Fibroblast of the aortic adventitia (primary cell): Measurements from ENCODE around the gene NPAS2. TPM values are rescaled to one million over a fixed set of nuclear protein-coding genes. Genes with fewer than 3 reads are reported as not detected.
A peak's percentile ranks its signal among the peaks of the same experiment; 100 is the strongest.

ENCODE experiments used
- DNase-seq: peaks from one replicate; pipeline ENCODE4 v3.0.0-alpha.2; 2010; ENCODE audit warnings: low read depth
- H3K4me3 ChIP-seq: 2 replicates; pipeline ENCODE4 v1.5.1; 2011; ENCODE audit warnings: low read depth, mild to moderate bottlenecking, control low read depth, low read length, moderate library complexity
- CTCF ChIP-seq: IDR thresholded peaks from 2 replicates; pipeline ENCODE4 v1.5.1; 2011; ENCODE audit warnings: mild to moderate bottlenecking, low read length, control low read depth, inconsistent platforms; ENCODE audit not compliant: insufficient read depth
- total RNA-seq: library from RNA; depleted of rRNA; stranded (reverse); fragments of >200 nt; gene quantifications from 2 replicates; pipeline ENCODE4 v1.2.3, GENCODE V29; 2012; ENCODE audit warnings: low replicate concordance

NPAS2 gene
- total RNA-seq, 1 donor, result 24.3 TPM

- DNase-seq, result peak; percentile 80
- peak overlapping the region; percentile 86 for H3K4me3 ChIP-seq
- TF ChIP-seq CTCF, result peak; percentile 35
These were observed 1.2 kb upstream of the NPAS2 start for GRCh38 chr2:100818606-100819369.

GRCh38 chr2:100820273-100820522 lies 259 bp downstream of the NPAS2 start:
- no peak for DNase-seq
- H3K4me3 ChIP-seq, result peak overlapping the region; percentile 86
- TF ChIP-seq CTCF, result no peak

GRCh38 chr2:100820523-100821254 lies 750 bp downstream of the NPAS2 start:
- no peak for DNase-seq
- H3K4me3 ChIP-seq, result peak overlapping the region; percentile 86
- no peak for TF ChIP-seq CTCF

- DNase-seq, result peak; percentile 36
- peak; percentile 6 for TF ChIP-seq CTCF
- H3K4me3 ChIP-seq, result peak overlapping the region; percentile 86
These were observed 1.4 kb downstream of the NPAS2 start for GRCh38 chr2:100821255-100821910.

GRCh38 chr2:100821911-100822265 lies 1.9 kb downstream of the NPAS2 start:
- H3K4me3 ChIP-seq, result peak overlapping the region; percentile 86
- DNase-seq, result no peak
- TF ChIP-seq CTCF, result no peak

GRCh38 chr2:100822587-100823248 lies 2.8 kb downstream of the NPAS2 start:
- peak; percentile 59 for DNase-seq
- no peak overlapping the region for H3K4me3 ChIP-seq
- TF ChIP-seq CTCF, result no peak
